Heart right ventricle (tissue), 16 donors: ENCODE results near the gene LRP2. TPM values are rescaled to one million over a fixed set of nuclear protein-coding genes. Genes with fewer than 3 reads are reported as not detected.

Source experiments
- ATAC-seq, 8 donors: fragments of 200-7000 bp; cut with Tn5 transposase; one replicate each; pipeline ENCODE4 v1.9.1; 2020; ENCODE audit warnings: mild to moderate bottlenecking in 8 of 8, moderate library complexity in 8 of 8, moderate number of reproducible peaks in 1 of 8
- DNase-seq, 2 donors: peaks; one replicate each; pipeline ENCODE4 v3.0.0-alpha.2; 2020
- H3K27ac ChIP-seq, 10 donors: fragments of 200-600 bp; sonication (generic) in 2 of 10; one replicate each; pipeline versions ENCODE4 v1.5.0 to v1.8.0; 2020 to 2022; ENCODE audit warnings: mild to moderate bottlenecking in 3 of 10
- H3K27me3 ChIP-seq, 7 donors: fragments of 200-600 bp; one replicate each; pipeline ENCODE4 v1.8.0; 2021 to 2022; ENCODE audit warnings: mild to moderate bottlenecking in 2 of 7
- H3K36me3 ChIP-seq, 9 donors: fragments of 200-600 bp; sonication (generic) in 1 of 9; one replicate each; pipeline versions ENCODE4 v1.5.0 to v1.8.0; 2020 to 2022; ENCODE audit warnings: mild to moderate bottlenecking in 2 of 9
- H3K4me1 ChIP-seq, 9 donors: fragments of 200-600 bp; sonication (generic) in 1 of 9; one replicate each; pipeline versions ENCODE4 v1.5.0 to v1.8.0; 2020 to 2022; ENCODE audit warnings: mild to moderate bottlenecking in 4 of 9
- H3K4me3 ChIP-seq, 10 donors: fragments of 200-600 bp; sonication (generic) in 2 of 10; one replicate each; pipeline versions ENCODE4 v1.5.0 to v1.8.0; 2020 to 2022; ENCODE audit warnings: mild to moderate bottlenecking in 7 of 10, moderate library complexity in 2 of 10
- H3K9me3 ChIP-seq, 11 donors: fragments of 200-600 bp in 10 of 11; sonication (generic) in 2 of 11; one replicate each; pipeline versions ENCODE4 v1.5.0 to v1.8.0; 2013 to 2022; ENCODE audit warnings: mild to moderate bottlenecking in 2 of 11, control low read depth in 1 of 11, moderate library complexity in 1 of 11
- WGBS, 2 donors: extraction: QIAGEN DNeasy Blood & Tissue Kit; methylation state at CpG; one replicate each; pipeline ENCODE4 v1.1.7; 2013; ENCODE audit warnings: inconsistent platforms in 1 of 2; 5-methylcytosine and 5-hydroxymethylcytosine counted together
- intact Hi-C, 10 donors: fragments of 100-400 bp; cut with DNase I; formaldehyde crosslinking; loops; one replicate each; pipeline versions ENCODE4 v1.11.1 to v1.14.2; 2022
- polyA plus RNA-seq, 2 donors: library from polyadenylated mRNA; stranded (reverse); fragments of 200-250 nt; gene quantifications; one replicate each; pipeline ENCODE4 v1.2.3, GENCODE V29; 2013
- total RNA-seq, 10 donors: library from RNA; stranded (reverse); fragmentation: NEBNext Ultra II Directional in 3 of 10; extraction: Animal tissue kit (Norgen Biotek cat#: 25700) in 3 of 10; gene quantifications; one replicate each; pipeline versions ENCODE4 v1.2.1 to v1.2.4, GENCODE V29; 2021 to 2023
- TF ChIP-seq, protein P1 (sequence below), 9 donors: fragments of 200-600 bp; sonication (generic) in 2 of 9; IDR thresholded peaks; one replicate each; pipeline versions ENCODE4 v1.5.0 to v1.8.0; 2021 to 2022; ENCODE audit warnings: antibody characterized with exemption in 9 of 9, mild to moderate bottlenecking in 5 of 9, moderate library complexity in 1 of 9
- donor health status: Arrhythmogenic right ventricular cardiomyopathy.
- donor health status: ischemic (EF 13 %, LVEDD 7.1; RV severe dilation, severe dysfunction).
- donor health status: healthy with polysubstance abuse.
- donor health status: DM: no; HTN: yes; CAD: no.
- donor health status: DM: no; HTN: no; CAD: no.
- donor health status: ischemic (EF 25% LVEDD 6.9; RV normal size, moderate dysfunction).
- donor health status: ischemic (EF 25% LVEDD 5.7; RV mildly dilated, moderate dysfunction).
- donor health status: healthy.
- donor health status: DM: yes; HTN: yes; CAD: no.
- donor health status: Ischemic cardiomyopathy.
- donor health status: ischemic (EF 35%, LVEDD 5.7; RV mildly dilated, moderate dysfunction).
- donor health status: nonischemic (EF 11% LVEDD 7.7; RV severe dilation, severe dysfunction).
- donor health status: DM: yes; HTN: yes; CAD: no.
- donor health status: PGD.
- donor health status: ischemic (EF 29% LVEDD 5.4; RV normal size, mild dysfunction).
- donor health status: nonischemic (EF 23%, LVEDD 6.1; RV moderate dilation, normal function).

Gene LRP2
- total and polyA plus RNA-seq, 12 donors: 0.06 to 1.3 (median 0.27) TPM; not detected in 8

DNA sequence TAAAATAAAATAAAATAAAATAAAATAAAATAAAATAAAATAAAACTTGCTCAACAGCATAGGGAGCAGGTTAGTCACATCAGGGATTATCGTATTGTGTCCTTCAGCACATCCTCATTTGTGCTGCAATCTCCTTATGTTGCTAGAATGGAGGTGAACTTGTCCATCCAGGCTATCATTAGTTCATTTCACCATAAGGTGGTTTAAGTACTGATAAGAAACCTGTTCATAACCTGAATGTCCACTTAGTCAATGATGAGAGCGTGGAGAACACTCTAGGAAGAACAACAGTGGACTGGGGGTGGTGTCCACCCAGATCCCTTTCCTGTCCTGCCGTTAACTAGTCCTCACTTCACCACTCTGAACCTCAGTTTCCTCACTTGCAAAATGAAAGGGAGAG, 271.1 kb downstream of the LRP2 start:
- Histone ChIP-seq H3K9me3 (no peaks in the 10 kb centered on the region), H3K4me1 (peaks cover 0 to 61% (median 5%) of the 10 kb centered on the region in 9 donors), H3K36me3 (no peaks in the 10 kb centered on the region), H3K27ac (no peak overlapping the region), H3K4me3 (no peak overlapping the region), H3K27me3 (no peaks in the 10 kb centered on the region)
- TF ChIP-seq, protein P1, sequence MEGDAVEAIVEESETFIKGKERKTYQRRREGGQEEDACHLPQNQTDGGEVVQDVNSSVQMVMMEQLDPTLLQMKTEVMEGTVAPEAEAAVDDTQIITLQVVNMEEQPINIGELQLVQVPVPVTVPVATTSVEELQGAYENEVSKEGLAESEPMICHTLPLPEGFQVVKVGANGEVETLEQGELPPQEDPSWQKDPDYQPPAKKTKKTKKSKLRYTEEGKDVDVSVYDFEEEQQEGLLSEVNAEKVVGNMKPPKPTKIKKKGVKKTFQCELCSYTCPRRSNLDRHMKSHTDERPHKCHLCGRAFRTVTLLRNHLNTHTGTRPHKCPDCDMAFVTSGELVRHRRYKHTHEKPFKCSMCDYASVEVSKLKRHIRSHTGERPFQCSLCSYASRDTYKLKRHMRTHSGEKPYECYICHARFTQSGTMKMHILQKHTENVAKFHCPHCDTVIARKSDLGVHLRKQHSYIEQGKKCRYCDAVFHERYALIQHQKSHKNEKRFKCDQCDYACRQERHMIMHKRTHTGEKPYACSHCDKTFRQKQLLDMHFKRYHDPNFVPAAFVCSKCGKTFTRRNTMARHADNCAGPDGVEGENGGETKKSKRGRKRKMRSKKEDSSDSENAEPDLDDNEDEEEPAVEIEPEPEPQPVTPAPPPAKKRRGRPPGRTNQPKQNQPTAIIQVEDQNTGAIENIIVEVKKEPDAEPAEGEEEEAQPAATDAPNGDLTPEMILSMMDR (IDR thresholded peaks at IDR 0.05): no peak
- ATAC-seq (no peak), DNase-seq (no peak)
- intact Hi-C loops: no loop called here
- WGBS, 2 donors: 87 to 91% methylated on average over 3 of the region's 3 CpGs

DNA sequence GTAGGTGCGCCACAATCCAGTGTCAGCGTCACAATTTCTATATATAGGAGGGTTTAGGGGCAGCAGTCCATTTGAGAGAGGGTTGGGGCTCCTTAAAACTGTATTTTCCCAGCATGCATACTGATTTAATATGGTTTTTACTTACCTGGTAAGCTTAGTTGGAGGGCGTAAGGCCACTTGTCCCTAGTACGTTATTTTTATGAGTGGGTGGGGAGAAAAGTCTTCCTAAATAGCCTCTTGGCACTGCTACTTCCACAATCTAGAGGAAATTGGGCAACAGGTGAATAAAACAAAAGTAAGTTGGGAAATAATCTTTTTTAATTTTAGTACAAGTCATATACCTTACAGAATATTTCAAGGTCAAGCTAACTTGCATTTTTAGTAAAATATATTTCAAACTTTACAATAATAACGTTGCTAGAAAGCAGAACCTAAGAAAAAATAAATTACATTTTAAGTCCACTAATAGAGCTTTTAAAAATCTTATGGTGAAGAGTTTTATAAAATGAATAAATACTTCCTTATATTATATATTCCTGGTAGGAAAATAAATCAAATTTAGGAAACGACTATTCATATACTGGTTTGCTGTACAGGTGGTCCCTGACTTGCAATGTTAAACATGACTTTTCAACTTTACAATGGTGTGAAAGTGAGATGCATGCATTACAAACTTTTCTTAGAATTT, 272.1 kb downstream of the LRP2 start:
- H3K9me3 ChIP-seq: peaks cover 0 to 6% (median 0%) of the 10 kb centered on the region in 11 donors
- TF ChIP-seq, protein P1 (IDR thresholded peaks at IDR 0.05): no peak
- no peak overlapping the region for H3K27ac ChIP-seq

GRCh38 chr2:169089182-169089581, 273.2 kb downstream of the LRP2 start:
- Histone ChIP-seq H3K4me3 (no peak overlapping the region), H3K27ac (no peak overlapping the region), H3K36me3 (no peaks in the 10 kb centered on the region), H3K4me1 (peaks cover 0 to 43% (median 4%) of the 10 kb centered on the region in 9 donors), H3K9me3 (peaks cover 0 to 12% (median 0%) of the 10 kb centered on the region in 11 donors), H3K27me3 (no peaks in the 10 kb centered on the region)
- ATAC-seq: no peak
- 65 to 66% methylated on average over 2 of the region's 2 CpGs for WGBS, 2 donors
- intact Hi-C loops: loop anchor here in 1 of 10 donors (10.0 kb wide), 1 partner anchor 124 kb away; no protein-coding TSS in a partner anchor
- TF ChIP-seq, protein P1 (IDR thresholded peaks at IDR 0.05): no peak
- no peak for DNase-seq

More for the DNA sequence above, 272.1 kb downstream of the LRP2 start:
- 83 to 86% methylated on average over 6 of the region's 6 CpGs for WGBS, 2 donors
- no peak for ATAC-seq
- peaks cover 0 to 51% (median 4%) of the 10 kb centered on the region in 9 donors for H3K4me1 ChIP-seq
- no peaks in the 10 kb centered on the region for H3K36me3 ChIP-seq
- no peak overlapping the region for H3K4me3 ChIP-seq
- intact Hi-C loops: no loop called here
- no peaks in the 10 kb centered on the region for H3K27me3 ChIP-seq
- DNase-seq: no peak

DNA sequence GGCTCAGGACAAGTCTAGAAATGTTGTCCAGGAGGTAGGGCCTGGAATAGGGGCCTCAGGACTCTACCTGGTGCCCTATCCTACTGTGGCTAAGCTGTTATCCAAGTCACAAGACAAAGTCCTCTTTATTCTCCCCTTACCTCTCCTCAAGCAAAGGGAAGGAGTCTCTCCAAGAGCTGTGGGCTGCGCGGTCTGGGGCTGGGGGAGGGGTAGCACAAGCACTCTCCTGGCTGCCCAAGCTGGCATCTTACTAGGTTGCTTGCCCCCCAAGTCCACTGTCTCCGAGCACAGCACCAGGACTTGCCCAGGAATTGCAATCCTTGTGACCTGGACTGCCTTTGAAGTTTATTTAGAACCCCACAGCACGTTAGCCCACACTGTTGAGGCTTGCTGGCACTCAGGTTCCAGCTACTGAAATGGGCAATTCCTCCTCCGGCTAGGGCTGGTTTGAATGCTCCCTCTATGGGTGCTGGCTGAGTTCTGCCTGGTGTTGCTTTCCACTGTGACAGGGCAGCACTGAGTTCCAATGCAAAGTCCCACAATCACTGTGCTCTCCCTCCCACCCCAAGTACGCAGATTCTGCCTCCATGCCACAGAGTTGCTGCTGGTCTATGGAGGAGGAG, 274.5 kb downstream of the LRP2 start:
- H3K27ac ChIP-seq: no peak overlapping the region
- no peaks in the 10 kb centered on the region for H3K27me3 ChIP-seq
- H3K36me3 ChIP-seq: no peaks in the 10 kb centered on the region
- TF ChIP-seq, protein P1 (IDR thresholded peaks at IDR 0.05): peak in 3 of 9 donors; percentile 12 to 17 (median 14)
- H3K9me3 ChIP-seq: peaks cover 0 to 12% (median 0%) of the 10 kb centered on the region in 11 donors
- no peak for DNase-seq
- WGBS, 2 donors: 78 to 79% methylated on average over 6 of the region's 6 CpGs
- intact Hi-C loops: loop anchor here in 1 of 10 donors (10.0 kb wide), 1 partner anchor 123 kb away; no protein-coding TSS in a partner anchor
- no peak overlapping the region for H3K4me3 ChIP-seq
- ATAC-seq: peak in 2 of 8 donors; percentile 41 to 57
- peaks cover 0 to 40% (median 0%) of the 10 kb centered on the region in 9 donors for H3K4me1 ChIP-seq
